Thyroid gland (tissue), 4 donors: ENCODE measurements around the gene NPIPB2. TPM values are rescaled to one million over a fixed set of nuclear protein-coding genes. Genes with fewer than 3 reads are reported as not detected.

Experiments used
- DNase-seq, 2 donors: peaks; one replicate each; pipeline ENCODE4 v3.0.0-alpha.2; 2019
- H3K27ac ChIP-seq, 3 donors: fragments of 200-600 bp; sonication (generic); 1 replicate in 2 of 3; 2 replicates in 1 of 3; pipeline ENCODE4 v1.5.1; 2016 to 2019; ENCODE audit warnings: mild to moderate bottlenecking in 1 of 3, moderate library complexity in 1 of 3
- H3K27me3 ChIP-seq: fragments of 200-600 bp; sonication (generic); one replicate; pipeline ENCODE4 v1.5.1; 2019
- H3K36me3 ChIP-seq, 2 donors: fragments of 200-600 bp; sonication (generic); one replicate each; pipeline ENCODE4 v1.5.1; 2016 to 2019
- H3K4me1 ChIP-seq, 2 donors: fragments of 200-600 bp; sonication (generic); one replicate each; pipeline ENCODE4 v1.5.1; 2017 to 2019
- H3K4me3 ChIP-seq, 3 donors: fragments of 200-600 bp; sonication (generic); replicated peaks in 1 of 3; 1 replicate in 2 of 3; 2 replicates in 1 of 3; pipeline ENCODE4 v1.5.1; 2016; ENCODE audit warnings: mild to moderate bottlenecking in 1 of 3
- H3K9me3 ChIP-seq: fragments of 200-600 bp; sonication (generic); one replicate; pipeline ENCODE4 v1.5.1; 2017
- POLR2A ChIP-seq, 2 donors: fragments of 450-650 bp; IDR thresholded peaks; one replicate each; pipeline ENCODE4 v1.6.1; 2017; ENCODE audit warnings: antibody characterized with exemption in 2 of 2, mild to moderate bottlenecking in 2 of 2, moderate library complexity in 1 of 2
- WGBS, 2 donors: methylation state at CpG; one replicate each; pipeline ENCODE4 v1.1.5; 2017; 5-methylcytosine and 5-hydroxymethylcytosine counted together
- intact Hi-C: fragments of 100-400 bp; cut with DNase I; formaldehyde crosslinking; loops from one replicate; pipeline ENCODE4 v1.15.1; 2023
- total RNA-seq, 4 donors: library from RNA; depleted of rRNA; stranded (reverse); fragments of >200 nt; gene quantifications; one replicate each; pipeline ENCODE4 v1.2.3, GENCODE V29; 2016
- TF ChIP-seq, protein P1 (sequence below), 6 experiments: fragments of 200-600 bp in 3 of 6; fragments of 450-650 bp in 3 of 6; sonication (generic) in 3 of 6; IDR thresholded peaks; one replicate each; pipeline ENCODE4 v1.5.1; 2016 to 2019; ENCODE audit warnings: antibody characterized with exemption in 6 of 6, mild to moderate bottlenecking in 2 of 6, inconsistent platforms in 1 of 6, moderate library complexity in 1 of 6

Gene NPIPB2
- total RNA-seq, 4 donors from 2014 or later: 5.9 to 34.4 (median 9.7) TPM

DNA sequence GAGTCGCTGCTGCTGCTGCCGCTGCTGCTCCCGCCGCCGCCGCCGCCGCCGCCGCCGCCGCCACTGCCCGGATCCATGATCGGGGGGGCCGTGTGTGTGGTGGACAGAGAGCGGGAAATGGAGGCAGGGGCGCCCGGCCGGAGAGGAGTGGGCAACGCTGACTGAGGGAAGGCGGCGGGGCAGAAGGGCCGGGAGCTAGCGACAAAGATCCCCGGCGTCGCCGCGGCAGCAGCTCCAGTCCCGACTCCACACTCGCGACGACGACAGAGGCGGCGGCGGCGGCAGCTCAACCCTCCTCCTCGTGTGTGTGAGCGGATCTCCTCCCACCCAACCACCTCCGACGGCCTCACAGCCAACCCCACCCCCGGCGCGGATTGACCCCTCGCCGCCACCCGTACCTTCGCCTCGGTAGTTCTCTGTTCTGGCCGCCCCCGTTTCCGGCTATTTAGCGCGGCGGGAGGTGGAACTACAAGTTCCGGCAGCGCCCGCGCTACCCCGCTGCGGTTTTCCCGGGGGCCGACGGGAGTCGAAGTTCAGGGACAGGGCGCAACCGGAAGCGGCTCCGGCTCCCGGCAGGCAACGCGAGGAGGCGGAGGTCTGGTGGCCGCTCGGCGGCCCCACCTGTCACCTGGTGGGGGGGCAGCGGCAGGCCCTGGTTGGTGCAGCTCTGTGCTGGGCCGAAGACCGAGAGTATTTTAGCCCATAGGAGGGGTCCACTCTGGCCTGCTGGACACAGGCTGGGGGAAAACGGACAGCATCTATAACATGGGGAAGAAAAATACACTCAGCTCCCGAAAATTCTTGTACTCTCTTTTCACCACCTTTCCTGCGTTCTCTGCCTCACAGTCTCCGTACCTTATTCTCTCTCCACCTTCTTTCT is 26.0 kb downstream of the NPIPB2 start, which contains the start of gene GSPT1:
Gene GSPT1 (minus strand): TSS at position 313 of the 880 bp plus-strand sequence. CDS start 236 bp downstream, at position 77.
- intact Hi-C loops: loop anchor here (5.0 kb wide), 1 partner anchor 64 kb away; the partner anchor contains the start of gene RSL1D1
- H3K9me3 ChIP-seq: no peaks in the 10 kb centered on the region
- H3K27me3 ChIP-seq: no peaks in the 10 kb centered on the region
- TF ChIP-seq POLR2A (IDR thresholded peaks at IDR 0.05): peak; percentile 82 to 94
- TF ChIP-seq, protein P1, sequence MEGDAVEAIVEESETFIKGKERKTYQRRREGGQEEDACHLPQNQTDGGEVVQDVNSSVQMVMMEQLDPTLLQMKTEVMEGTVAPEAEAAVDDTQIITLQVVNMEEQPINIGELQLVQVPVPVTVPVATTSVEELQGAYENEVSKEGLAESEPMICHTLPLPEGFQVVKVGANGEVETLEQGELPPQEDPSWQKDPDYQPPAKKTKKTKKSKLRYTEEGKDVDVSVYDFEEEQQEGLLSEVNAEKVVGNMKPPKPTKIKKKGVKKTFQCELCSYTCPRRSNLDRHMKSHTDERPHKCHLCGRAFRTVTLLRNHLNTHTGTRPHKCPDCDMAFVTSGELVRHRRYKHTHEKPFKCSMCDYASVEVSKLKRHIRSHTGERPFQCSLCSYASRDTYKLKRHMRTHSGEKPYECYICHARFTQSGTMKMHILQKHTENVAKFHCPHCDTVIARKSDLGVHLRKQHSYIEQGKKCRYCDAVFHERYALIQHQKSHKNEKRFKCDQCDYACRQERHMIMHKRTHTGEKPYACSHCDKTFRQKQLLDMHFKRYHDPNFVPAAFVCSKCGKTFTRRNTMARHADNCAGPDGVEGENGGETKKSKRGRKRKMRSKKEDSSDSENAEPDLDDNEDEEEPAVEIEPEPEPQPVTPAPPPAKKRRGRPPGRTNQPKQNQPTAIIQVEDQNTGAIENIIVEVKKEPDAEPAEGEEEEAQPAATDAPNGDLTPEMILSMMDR (IDR thresholded peaks at IDR 0.05): peak in 4 of 6 experiments; percentile 13 to 34 (median 17)
- no peaks in the 10 kb centered on the region for H3K36me3 ChIP-seq
- H3K27ac ChIP-seq: peak within 1 kb of the TSS; percentile 85 to 92 (median 88)
- peak within 1 kb of the TSS; percentile 59 to 99 (median 77) for H3K4me3 ChIP-seq
- DNase-seq: peak; percentile 99 to 100
- H3K4me1 ChIP-seq: peaks cover 25 to 26% of the 10 kb centered on the region in 2 donors
- WGBS, 2 donors: 7 to 13% methylated on average over 11 to 14 of the region's 84 CpGs

DNA sequence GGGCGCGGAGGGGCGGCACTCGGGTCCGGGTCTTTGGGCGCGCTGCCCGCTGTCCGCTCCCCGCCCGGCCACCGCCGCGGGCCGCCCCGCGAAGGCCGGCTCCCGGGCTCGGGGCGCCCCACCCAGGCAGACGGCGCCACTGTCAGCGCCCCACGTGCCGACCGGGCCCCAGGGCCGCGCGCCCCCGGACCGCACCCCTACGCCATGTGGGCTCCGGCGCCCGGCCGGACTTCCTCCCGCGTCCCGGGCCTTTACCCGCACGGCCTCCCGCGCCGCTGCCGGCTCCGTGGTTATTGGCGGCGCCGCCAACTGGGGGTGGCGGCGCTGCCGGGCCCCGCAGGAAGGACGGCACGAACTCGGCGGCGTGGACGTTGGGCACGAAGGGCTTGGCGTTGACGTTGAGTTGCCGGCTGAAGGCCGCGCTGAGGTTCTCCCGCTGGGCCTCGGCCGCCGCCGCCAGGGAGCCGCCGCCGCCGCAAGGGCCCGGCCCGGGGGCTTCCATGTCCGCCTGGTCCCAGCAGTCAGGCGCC is 26.7 kb downstream of the NPIPB2 start:
- TF ChIP-seq, protein P1 (IDR thresholded peaks at IDR 0.05): peak in 1 of 6 experiments; percentile 13
- no peak for TF ChIP-seq POLR2A (IDR thresholded peaks at IDR 0.05)
- no peaks in the 10 kb centered on the region for H3K9me3 ChIP-seq
- peak overlapping the region; percentile 85 to 92 (median 88) for H3K27ac ChIP-seq
- H3K27me3 ChIP-seq: no peaks in the 10 kb centered on the region
- H3K4me3 ChIP-seq: peak overlapping the region; percentile 59 to 99 (median 77)
- 0% methylated on average over 18 of the region's 79 CpGs; no CpG with 5 or more reads in 1 of the 2 donors for WGBS, 2 donors
- H3K4me1 ChIP-seq: peaks cover 32 to 33% of the 10 kb centered on the region in 2 donors
- no peaks in the 10 kb centered on the region for H3K36me3 ChIP-seq
- intact Hi-C loops: loop anchor here (5.0 kb wide), 1 partner anchor 63 kb away; the partner anchor contains the start of gene RSL1D1
- DNase-seq: peak; percentile 42 to 45

DNA sequence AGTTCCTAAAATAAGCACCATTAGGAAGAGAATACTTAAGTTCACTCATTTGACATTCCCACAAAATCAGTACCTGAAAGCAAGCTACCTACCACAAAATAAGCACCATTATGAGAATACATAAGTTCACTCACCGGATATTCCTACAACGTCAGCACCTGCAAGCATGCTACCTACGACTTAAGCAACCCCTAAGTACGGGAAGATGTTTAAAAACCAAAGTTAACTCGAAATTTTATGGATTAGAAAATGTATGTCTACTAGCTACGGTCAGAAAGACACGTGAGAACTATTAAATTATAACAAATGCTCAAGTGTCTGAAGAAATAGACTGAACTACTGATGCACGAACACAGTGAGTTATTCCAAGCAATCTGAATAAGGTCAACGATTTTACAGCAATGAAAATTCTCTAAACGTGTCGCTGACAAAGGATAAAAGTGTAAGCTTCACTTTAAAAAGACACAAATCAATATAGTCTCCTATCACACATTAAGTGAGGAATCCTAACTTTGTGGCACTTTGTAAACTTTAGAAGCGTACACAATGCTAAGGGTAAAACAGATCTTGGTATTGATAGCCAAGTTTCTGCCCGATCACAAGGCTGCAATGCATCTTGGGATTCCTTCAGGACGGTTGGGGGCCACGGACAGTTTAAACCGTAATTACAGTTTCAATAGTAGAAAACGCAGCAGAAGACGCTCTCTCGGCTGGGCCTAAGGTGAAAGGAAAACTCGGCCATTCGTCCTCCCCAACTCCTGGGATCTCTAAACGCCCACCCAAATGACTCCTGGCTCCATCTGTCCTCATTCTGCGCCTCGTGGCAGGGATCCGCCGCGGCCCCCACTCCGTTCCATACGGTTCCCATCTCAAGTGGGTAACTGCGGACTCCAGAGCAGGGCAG is 27.4 kb downstream of the NPIPB2 start:
- H3K36me3 ChIP-seq: no peaks in the 10 kb centered on the region
- DNase-seq: peak in 1 of 2 donors; percentile 36
- intact Hi-C loops: loop anchor here (5.0 kb wide), 1 partner anchor 62 kb away; the partner anchor contains the start of gene RSL1D1
- no peaks in the 10 kb centered on the region for H3K27me3 ChIP-seq
- WGBS, 2 donors: 3% methylated on average over 29 of the region's 30 CpGs
- peaks cover 38 to 40% of the 10 kb centered on the region in 2 donors for H3K4me1 ChIP-seq
- no peak for TF ChIP-seq POLR2A (IDR thresholded peaks at IDR 0.05)
- TF ChIP-seq, protein P1 (IDR thresholded peaks at IDR 0.05): no peak
- peak overlapping the region; percentile 45 to 92 (median 85) for H3K27ac ChIP-seq
- H3K4me3 ChIP-seq: peak overlapping the region; percentile 26 to 99 (median 77)
- no peaks in the 10 kb centered on the region for H3K9me3 ChIP-seq

DNA sequence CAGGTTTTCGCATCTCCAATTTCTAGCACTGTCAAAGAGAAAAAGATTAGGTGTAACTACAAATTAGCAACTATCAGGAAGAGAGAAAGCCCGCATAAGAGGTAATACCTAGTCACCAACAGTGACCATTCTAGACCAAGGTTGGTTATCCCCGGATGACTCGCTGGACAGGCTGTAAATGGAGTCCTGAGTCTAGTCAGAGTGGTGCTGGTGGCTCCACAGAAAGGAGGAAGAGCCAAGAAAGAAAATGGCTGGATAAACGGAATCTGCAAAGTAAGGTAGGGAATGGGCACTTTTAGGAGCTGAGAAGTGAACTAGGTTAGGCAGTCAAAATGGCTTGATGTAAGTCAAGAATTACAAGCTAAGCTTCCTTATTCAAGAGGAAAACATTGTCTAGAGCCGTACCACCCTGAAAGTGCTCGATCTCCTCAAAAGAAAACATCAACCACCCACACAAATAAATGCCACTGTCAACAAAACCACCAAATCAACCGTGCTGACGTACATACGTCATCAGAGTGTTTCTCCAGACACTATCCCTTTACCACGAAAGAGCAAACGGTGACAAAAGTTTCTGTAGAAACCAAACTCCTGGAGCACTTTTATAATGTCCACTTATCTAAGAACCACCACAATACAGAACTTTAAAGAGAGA is 28.3 kb downstream of the NPIPB2 start:
- DNase-seq: no peak
- no peak for TF ChIP-seq POLR2A (IDR thresholded peaks at IDR 0.05)
- TF ChIP-seq, protein P1 (IDR thresholded peaks at IDR 0.05): no peak
- Histone ChIP-seq H3K9me3 (no peaks in the 10 kb centered on the region), H3K4me1 (peaks cover 38 to 40% of the 10 kb centered on the region in 2 donors), H3K27me3 (no peaks in the 10 kb centered on the region), H3K4me3 (peak overlapping the region in 2 of 3 donors; percentile 77 to 99), H3K27ac (peak overlapping the region; percentile 45 to 92 (median 85)), H3K36me3 (no peaks in the 10 kb centered on the region)
- intact Hi-C loops: no loop called here
- 40% methylated on average over 12 of the region's 12 CpGs for WGBS, 2 donors
